HTERT RPE-1 (cell line): Measurements from ENCODE around the gene UBE2F.
"Not testable (repeated sequence)": the region's sequence is repeated elsewhere in the genome, so short reads cannot be mapped to it uniquely, and the experiment has no call there.

Source experiments
- in situ Hi-C: fragments of 300-500 bp; cut with MboI; formaldehyde crosslinking; loops from 4 replicates; pipeline ENCODE4 v1.14.3; 2020; ENCODE audit warnings: low sequenced_read_pairs

The UBE2F gene

GRCh38 chr2:238013806-238014205 lies 47.0 kb downstream of the UBE2F start:
- in situ Hi-C loops: no loop called here

DNA sequence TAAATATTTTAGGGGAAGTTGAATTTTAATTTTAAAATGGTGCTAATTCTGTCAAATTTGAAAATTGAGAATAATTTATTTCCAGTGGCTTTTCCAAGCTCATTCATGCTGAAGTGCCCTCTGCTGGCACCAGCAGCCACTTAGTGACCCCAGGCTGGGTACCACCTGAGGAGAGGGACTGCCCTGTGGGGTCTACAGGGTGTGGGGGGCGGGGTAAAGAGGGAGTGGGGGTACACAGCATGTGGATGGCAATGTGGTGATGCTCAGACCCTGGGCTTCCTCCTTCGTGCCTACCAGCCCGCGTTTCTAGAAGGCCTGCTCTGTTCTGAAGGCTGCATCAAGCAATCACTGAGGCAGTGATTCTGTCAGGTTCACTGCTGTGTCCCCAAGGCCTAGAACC lies 48.9 kb downstream of the UBE2F start:
- in situ Hi-C loops: no loop called here

- in situ Hi-C loops: no loop called here
Observed at GRCh38 chr2:238016526-238016925, 49.7 kb downstream of the UBE2F start.

GRCh38 chr2:238019962-238020361 lies 53.1 kb downstream of the UBE2F start:
- in situ Hi-C loops: no loop called here

GRCh38 chr2:238020816-238021215 lies 54.0 kb downstream of the UBE2F start:
- in situ Hi-C loops: no loop called here

GRCh38 chr2:238021327-238021726 lies 54.5 kb downstream of the UBE2F start:
- in situ Hi-C loops: no loop called here

GRCh38 chr2:238022594-238023157 lies 55.9 kb downstream of the UBE2F start:
- in situ Hi-C loops: no loop called here

DNA sequence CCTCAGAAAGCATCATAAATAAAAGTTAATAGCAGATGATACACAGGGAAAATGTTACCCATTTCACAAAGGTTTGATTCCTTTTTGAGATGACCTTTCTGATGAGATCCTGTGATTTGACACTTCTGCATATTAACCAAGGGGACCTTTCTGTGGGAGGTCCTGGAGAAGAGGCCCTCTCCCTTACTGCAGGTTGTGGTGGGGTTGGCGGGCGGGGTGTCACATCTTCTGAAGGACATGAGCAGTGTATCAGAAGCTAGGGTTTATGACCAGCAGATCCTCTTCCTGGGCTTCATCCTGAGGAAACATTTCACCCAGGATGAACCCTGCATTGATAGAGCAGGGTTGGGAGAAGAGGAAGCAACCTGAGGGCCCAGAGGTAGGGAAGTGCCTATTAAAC lies 56.8 kb downstream of the UBE2F start:
- in situ Hi-C loops: no loop called here

- in situ Hi-C loops: no loop called here
Observed at GRCh38 chr2:238024986-238025385, 58.2 kb downstream of the UBE2F start.

DNA sequence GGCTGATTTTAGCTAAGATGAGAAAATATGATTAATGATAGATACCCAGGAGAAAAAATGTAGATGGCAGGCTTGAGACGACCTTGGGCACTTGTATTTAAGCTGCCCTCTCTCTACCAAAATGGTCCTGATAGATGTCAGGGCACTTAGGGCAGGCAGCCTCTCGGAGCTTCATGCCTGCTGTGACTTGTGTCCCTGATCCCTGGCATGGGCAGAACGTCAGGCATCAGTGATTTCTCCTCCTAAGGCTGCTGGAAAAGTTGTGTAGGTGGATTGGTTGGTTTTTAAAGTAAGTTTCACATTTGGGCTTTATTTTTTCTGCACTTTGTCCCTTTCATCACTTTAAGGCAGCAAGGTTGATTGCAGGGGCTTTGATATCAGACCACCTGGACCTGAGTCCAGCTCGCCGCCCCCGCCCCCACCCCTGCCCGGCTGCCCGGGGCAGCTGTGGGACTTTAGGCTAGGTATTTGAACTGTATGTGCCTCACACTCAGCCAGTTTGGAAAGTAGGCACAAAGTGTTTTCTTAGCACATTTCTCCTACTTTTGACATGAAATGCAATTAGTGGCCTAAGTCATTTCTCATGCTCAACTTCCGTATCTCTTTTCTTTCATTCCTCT lies 59.0 kb downstream of the UBE2F start:
- in situ Hi-C loops: no loop called here

- in situ Hi-C loops: no loop called here
Observed at GRCh38 chr2:238027058-238027457, 60.2 kb downstream of the UBE2F start.

- in situ Hi-C loops: no loop called here
Observed at GRCh38 chr2:238027591-238028415, 61.0 kb downstream of the UBE2F start.

DNA sequence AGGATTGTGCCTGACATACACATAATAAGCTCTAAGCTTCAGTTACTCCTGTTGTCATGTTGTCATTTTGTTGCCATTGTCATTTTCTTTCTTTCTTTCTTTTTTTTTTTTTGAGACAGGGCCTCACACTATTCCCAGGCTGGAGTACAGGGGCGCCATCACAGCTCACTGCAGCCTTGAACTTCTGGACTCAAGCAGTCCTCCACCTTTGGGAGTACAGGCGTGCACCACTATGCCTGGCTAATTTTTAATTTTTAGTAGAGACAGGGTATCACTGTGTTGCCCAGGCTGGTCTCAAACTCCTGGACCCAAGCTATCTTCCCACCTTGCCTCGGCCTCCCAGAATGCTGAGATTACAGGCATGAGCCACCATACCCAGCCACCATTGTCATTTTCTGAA lies 63.0 kb downstream of the UBE2F start:
- in situ Hi-C loops: no loop called here

GRCh38 chr2:238030422-238031155 lies 63.8 kb downstream of the UBE2F start:
- in situ Hi-C loops: no loop called here

GRCh38 chr2:238031751-238032150 lies 64.9 kb downstream of the UBE2F start:
- in situ Hi-C loops: no loop called here

- in situ Hi-C loops: no loop called here
Observed at GRCh38 chr2:238032755-238033337, 66.0 kb downstream of the UBE2F start.

- in situ Hi-C loops: not testable (repeated sequence)
Observed at GRCh38 chr2:238033991-238034390, 67.2 kb downstream of the UBE2F start.

DNA sequence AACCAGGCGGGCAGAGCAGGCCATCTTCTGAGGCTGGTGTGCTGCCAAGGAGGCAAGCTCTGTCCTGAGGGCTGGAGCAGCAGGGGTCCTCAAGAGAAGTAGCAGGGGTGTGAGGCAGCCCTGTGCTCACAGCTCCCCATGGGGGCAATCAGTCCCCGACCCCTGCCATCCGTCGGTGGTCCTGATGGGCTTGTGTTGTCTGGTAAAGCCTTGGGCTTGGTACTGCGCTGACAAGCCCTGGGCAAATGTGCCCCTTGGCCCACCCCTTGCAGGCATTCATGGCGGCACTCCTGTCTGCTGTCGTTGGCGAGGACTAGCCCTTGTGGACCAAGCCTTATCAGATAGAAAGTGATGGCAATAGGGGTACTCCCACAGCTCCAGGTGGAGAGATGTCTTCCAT lies 71.4 kb downstream of the UBE2F start:
- in situ Hi-C loops: no loop called here

DNA sequence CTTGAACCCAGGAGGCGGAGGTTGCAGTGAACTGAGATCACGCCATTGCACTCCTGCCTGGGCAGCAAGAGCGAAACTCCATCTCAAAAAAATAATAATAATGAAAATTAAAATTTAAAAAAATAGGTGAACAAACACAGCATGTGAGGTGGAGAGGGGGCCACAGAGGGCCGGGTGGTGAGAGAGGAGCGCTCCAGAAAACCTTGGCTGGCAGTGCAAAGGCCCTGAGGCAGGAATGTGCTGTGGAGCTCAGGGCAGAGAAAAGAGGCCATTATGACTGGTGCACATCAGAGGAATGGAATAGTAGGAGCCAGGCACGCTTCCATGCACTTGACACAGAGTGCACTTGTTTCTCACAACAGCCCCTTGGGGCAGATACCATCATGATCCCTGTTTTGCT lies 72.3 kb downstream of the UBE2F start:
- in situ Hi-C loops: no loop called here

GRCh38 chr2:238039985-238040384 lies 73.2 kb downstream of the UBE2F start:
- in situ Hi-C loops: no loop called here

- in situ Hi-C loops: no loop called here
Observed at GRCh38 chr2:238040918-238041317, 74.1 kb downstream of the UBE2F start.
